Right lung (tissue), 10 donors: Measurements from ENCODE around the gene PEAK3. TPM values are rescaled to one million over a fixed set of nuclear protein-coding genes. Genes with fewer than 3 reads are reported as not detected.

Experiments
- DNase-seq, 2 donors: peaks; one replicate each; pipeline ENCODE4 v3.0.0-alpha.2; 2013
- long read RNA-seq, 8 donors: transcript quantifications; one replicate each; lab custom pipeline, GENCODE V29; 2026
- polyA plus RNA-seq, 5 donors: library from polyadenylated mRNA; unstranded; fragments of 120-200 nt; gene quantifications; one replicate each; pipeline versions ENCODE4 v1.2.1 to v1.2.3, GENCODE V29; 2013; ENCODE audit warnings: inconsistent platforms in 1 of 5, low replicate concordance in 1 of 5; ENCODE audit not compliant: insufficient read length in 5 of 5, insufficient read depth in 1 of 5

Gene PEAK3, protein sequence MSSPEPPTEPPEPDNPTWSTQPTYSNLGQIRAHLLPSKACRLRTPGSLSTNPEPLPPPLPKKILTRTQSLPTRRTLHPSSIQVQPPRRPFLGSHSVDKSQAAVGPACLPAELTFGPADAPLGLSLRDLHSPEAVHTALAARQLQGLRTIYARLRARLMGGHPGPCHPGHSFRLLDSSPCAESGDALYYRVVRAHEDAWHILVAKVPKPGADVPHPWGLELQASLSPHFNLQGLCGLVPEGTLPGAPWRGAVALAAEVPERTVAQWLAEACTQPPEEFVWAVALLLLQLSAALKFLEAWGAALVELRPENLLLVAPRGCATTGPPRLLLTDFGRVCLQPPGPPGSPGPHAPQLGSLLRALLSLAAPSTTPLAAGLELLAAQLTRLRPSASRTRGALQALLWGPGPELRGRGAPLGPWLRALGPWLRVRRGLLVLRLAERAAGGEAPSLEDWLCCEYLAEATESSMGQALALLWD
- polyA plus RNA-seq, result under 1 TPM in 4 of 5 donors, not detected in 1; 0.11 to 0.22 (median 0.18) TPM
- long read RNA-seq, donor 1, result 0 reads
- long read RNA-seq, donor 2, result 0 reads
- long read RNA-seq, donor 3, result 0 reads
- long read RNA-seq, donor 4, result 0 reads
- long read RNA-seq, donor 5, result 0 reads
- long read RNA-seq, donor 6, result 0 reads
- long read RNA-seq, donor 7, result 0 reads
- long read RNA-seq, donor 8, result 0 reads

DNA sequence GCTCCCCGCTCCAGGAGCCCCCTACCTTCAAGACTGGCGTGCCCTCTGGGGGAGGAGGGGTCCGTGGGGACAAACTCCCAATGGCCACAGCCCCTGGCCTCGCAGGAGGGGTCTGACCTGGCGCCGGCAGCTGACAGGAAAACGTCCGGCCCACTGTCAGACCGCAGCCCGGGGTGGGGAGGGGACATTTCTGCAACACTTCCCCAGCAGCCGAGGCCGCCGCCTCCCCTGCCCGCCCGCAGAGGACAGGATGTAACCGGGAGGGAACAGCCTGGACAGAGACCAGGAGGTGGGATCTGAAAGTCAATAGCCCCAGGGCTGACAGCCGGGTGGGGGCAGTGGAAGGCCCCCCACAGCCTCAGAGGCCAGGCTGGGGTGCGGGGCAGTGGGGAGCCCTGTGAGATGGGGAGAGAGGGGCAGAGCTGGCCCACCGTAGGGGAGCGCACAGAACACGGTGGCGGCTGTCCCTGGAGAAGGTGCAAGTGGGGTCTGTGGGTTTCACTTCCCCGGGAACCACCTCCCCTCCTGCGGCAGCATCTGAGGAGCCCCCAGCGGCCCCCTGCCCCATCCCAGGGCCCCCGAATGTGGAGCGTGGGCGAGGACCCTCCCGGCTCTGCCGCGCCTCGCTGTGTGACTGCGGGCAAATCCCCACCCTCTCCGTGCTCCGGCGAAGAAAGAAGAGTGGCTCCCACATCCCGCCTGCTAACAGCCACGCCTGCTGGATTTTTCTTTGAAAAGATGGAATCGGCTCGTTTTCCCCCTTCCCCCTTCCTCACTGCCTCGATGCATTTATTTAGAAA, at the start of gene PEAK3:
TSS of gene PEAK3 (minus strand) at position 114 of the 800 bp plus-strand sequence. CDS start 1,244 bp downstream, outside the sequence.
- peak in 1 of 2 donors; percentile 48 for DNase-seq

DNA sequence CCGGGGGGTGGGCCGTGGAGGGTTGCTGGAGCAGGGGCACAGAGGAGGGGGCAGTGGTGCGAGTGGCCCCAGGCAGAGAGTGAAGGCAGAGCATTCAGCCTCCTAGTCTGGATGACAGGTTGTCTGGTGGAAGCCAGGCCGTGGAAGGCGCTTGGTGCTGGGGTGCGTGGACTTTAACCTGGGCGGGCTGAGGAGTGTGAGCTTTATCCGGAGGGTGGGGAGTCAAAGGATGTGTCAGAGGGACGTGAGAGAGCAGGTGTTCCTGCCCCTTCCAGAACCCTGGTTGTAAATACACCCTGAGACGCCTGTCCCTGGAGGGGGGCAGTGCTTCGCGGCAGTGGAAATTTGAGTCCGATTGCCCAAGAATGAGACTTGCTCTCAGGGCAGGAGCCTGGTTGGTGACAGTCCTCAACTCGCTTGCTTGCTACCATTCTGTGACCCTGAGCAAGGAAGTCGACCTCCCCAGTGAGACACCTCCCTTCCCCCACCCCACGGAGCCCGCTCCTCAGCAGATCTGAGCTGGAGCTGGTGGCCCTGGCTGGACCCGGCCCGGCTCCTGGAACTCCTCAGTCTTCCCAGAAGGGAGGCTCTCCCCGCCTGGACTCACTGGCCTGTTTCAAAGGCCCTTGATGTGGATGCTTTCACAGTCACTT, 48.8 kb upstream of the PEAK3 start:
- DNase-seq, result no peak

DNA sequence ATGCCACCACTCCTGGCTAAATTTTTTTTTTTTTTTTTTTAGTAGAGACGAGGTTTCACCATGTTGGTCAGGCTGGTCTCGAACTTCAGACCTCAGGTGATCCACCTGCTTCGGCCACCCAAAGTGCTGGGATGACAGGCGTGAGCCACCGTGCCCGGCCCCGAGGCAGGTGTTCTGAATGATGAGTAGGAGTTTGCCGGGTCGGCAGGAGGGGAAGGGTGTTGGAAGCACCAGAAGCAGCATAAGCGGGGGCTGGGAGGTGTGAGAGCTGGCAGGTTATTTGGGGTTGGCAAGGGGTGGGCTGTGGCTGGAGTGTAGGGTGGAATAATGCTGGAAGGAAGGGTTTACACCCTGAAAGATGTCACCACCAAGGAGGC, 48.3 kb upstream of the PEAK3 start:
- DNase-seq, result no peak

DNA sequence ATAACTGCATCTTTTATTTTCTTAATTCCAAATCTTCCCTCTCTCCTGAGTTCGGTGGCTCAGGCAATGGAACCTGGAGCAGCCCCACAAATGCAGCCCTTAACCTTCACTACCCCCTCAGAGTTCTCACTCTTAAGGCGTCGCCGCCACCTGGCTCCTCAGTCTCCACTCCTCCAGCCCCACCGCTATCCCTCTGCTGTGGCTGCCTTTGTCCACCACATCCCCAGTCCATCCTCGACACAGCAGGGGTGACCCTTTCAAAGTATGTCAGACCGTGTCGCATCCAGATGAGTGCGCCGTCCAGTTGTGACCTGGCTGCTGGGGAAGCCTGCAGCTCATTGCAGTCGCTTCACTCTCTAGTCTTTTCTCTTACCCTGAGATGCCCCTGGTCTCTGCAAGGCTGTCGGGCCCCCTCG, 47.5 kb upstream of the PEAK3 start:
- DNase-seq, result no peak

DNA sequence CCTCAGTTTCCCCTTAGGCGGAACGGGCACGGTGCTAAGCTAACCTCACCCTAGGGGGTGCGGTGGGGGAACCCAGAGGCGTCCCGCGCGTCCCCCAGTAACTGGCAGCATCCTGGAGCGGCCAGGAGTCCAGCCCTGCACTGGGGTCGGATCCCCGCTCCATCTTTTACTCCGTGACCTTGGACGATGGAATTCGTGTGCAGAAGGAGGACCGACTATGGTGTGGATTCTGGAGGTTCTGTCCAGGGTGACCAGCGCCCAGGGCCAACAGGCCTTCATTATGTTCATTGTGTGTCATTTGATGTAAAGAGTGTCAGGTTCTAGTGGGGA, 47.1 kb upstream of the PEAK3 start:
- DNase-seq, result no peak

DNA sequence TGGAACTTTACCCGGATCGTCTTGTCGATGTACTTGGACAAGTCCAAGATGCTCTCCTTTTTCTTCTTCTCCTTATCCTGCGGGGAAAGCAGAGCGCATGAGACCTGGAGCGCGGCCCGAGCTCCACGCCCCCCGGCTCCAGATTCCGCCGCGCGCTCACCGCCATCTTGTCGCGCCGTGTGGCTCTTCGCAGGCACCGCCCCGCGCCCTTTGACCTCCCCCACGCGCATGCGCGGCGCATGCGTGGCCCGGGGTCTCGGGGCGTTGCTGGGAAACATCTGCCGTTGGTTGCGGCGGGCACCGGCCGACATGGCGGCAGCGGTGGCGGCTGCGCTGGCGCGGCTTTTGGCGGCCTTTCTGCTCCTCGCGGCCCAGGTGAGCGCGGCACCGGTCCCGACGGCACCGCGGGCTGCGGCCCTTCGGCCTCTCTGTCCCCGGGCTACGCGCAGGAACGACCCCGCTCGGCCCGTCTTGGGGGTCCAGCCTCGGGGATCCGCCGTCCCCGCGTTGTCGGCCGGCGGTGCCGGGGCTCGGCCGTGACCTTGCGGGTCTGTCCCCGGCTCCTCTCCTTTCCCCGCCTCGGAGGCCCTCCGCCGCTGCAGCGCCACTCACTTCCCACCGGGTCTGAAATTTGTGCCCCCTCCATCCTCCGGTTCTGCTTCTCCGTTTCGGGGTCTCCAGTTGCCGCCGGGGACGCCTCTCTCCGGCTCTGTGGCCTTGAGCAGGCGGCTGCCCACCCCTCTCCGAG, 46.6 kb upstream of the PEAK3 start, which contains the start of the genes LSM7 and SPPL2B:
TSS of gene LSM7 (minus strand) at position 186 of the 748 bp plus-strand sequence. CDS start at position 166, 20 bp downstream.
TSS of gene SPPL2B (plus strand) at position 284 of the 748 bp plus-strand sequence. CDS start at position 310, 26 bp downstream.
- peak; percentile 92 to 93 for DNase-seq

DNA sequence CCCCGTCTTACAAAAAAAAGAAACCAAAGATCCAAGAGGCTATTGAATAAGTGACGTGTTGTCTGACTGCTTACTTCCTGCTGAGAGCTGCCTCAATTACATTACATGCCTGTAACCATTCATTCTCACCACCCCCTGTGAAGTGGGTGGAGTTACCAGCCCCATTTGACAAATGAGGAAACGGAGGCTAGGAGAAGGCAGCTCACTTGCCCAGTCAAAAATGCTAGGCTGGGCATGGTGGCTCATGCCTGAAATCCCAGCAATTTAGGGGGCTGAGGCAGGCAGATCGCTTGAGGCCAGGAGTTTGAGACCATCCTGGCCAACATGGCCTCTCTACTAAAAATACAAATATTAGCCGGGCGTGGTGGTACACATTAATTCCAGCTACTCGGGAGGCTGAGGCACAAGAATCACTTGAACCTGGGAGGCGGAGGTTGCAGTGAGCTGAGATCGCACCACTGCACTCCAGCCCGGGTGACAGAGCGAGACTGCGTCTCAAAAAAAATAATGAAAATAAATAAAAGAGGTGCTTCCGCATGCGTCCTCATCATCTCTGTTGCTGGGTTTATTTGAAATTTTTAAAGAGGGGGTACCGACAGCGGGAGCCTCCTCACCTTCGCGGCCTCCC, 45.9 kb upstream of the PEAK3 start:
- DNase-seq, result no peak

DNA sequence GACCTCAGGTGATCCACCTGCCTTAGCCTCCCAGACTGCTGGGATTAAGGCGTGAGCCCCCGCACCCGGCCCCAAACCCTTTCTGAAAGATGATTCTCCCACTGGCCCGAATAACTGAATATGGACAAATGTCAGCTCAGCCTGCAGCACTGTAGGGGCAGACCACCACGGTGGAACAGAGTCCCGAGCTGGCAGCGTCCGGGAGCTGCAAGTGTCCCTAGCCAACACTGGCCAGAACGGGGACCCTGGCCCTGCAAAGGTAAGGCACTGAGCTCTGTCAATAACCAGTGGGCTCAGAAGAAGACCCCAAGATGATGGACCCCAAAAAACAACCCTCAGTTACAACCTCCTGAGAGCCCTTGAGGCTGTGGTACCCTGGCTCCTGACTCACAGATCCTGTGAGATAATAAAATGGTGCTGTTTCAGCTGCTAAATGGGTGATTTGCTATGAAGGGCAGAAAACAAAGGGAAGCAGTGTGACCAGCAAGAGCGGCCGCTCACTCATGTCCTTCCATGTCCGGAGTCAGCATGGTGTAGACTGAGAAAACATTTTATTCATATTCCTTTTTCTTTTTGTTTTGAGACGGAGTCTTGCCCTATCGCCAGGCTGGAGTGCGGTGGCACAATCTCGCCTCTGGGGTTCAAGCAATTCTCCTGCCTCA, 44.9 kb upstream of the PEAK3 start:
- DNase-seq, result no peak

DNA sequence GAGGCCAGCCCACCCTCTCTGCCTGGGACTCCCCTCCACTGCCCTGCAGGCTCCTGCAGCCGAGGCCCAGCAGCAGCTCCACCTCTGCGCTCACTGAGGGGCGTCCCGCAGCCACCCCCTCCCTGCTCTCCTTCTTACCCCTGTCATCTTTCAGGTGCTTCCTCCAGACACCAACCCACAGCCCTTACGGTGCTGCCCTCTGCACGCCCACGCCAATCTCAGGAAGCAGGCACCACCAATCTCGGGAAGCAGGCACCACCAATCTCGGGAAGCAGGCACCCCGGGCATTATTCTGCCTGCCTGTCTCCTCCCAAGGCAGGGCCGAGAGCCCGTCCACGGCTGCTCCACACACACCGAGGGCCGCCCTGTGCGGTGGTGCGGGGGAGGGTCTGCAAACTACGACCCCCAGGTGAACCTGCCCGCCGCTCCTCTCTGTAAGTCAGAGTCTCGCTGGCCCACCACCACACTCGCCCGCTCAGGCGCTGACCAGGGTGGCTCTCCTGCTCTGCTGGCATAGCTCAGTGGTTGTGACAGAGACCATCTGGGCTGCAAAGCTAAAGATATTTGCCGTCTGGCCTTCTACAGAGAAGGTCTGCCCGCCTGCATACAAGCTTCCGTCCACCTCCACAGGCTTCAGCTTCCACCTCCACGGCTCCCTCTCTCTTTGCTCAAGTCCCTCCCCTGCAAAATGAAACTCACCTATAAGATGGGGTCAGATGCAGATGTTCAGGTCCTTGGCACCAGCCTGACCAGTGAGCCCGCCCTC, 43.5 kb upstream of the PEAK3 start:
- DNase-seq, result no peak

DNA sequence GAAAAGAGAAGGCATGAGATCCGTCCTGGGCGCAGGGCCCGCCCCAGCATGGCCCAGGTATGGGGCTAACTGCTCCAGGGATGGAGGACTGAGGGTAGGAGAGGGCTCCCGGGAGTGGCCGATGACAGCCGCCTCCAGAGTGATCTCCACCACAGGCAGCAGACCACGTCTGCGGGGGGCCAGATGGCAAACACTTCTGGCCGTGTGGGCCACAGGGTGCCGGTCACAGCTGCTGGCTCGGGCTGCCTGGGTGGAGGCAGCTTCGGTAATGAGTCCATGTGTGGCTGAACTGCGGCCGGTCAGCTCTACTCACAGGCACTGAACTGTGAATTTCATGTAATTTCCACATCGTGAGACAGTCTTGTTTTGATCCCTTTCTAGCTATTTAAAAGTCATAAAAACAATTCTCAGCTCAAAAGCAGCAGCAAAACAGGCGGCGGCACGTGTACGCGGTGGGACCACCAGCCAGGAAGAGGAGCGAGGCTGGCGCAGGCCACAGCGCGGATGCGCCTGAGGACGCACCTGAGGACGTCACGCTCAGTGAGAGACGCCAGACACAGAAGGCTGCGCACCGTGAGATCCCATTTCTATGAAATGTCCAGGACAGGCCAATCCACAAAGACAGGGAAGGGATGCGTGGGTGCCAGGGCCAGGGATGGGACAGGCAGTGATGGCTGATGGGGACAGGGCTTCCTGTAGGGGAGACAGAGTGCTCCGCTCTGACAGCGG, 42.4 kb upstream of the PEAK3 start:
- DNase-seq, result no peak

DNA sequence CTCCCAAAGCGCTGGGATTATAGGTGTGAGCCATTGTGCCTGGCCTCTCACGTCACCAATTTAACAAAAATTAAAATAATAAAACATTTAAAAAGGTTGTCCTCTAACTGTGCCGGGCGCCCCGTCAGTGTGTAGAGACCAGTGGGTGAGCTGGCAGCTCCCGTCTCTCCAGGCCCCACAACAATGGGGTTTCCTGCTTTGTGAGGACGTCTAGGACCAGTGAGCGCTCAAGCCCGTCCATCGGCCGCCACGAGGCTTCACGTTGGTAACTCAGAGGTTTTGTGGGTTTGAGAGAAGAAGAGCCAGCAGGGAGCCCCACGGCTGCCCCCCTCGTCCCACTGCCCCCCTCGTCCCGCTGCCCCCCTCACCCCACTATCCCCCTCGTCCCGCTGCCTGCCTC, 41.7 kb upstream of the PEAK3 start:
- DNase-seq, result no peak

DNA sequence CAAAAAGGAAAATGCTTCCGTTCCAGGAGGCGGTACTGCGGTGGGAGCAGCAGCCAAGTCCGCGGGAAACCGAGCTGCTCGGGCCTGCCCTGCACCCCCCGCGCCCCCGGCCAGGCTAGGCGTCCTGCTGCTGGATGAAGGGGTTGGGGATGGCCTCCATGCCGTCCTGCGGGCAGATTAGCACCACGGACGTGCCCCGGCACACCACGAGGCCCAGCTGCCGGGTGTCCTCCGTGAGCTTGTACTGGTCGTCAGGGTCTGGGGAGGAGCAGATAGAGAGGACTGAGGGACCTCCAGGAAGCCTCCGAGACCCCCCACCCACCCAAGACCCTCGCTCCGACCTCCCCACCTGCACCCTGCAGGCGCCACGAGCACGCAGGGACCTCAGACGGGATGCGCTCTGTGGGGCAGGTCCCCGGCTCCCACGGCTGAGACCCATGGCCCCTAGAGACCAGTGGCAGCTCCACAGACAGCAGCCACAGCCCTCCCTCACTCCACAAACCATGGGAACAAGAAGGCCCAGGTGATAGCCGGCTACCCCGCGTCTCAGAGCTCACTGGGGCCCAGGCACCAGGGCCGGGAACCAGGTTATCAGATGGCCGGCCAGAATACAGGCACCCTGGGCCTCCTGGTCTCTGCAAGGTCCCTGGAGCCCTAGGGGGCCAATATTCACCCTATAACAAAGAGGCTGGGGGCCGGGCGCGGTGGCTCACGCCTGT, 39.7 kb upstream of the PEAK3 start:
- no peak for DNase-seq

DNA sequence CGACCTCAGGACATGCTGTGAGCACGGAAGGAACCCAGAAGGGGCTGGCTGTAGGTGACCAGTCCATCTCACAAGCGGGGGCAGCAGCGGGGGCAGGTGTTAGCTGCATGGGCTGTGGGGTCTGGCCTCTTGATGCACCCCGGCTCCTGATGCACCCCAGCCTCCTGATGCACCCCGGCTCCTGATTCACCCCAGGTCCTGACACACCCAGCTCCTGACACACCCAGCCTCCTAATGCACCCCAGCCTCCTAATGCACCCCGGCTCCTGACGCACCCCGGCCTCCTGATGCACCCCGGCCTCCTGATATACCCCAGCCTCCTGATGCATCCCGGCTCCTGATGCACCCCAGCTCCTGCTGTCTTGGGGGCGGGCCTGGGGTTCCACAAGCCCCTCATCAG, 39.0 kb upstream of the PEAK3 start:
- DNase-seq, result no peak

DNA sequence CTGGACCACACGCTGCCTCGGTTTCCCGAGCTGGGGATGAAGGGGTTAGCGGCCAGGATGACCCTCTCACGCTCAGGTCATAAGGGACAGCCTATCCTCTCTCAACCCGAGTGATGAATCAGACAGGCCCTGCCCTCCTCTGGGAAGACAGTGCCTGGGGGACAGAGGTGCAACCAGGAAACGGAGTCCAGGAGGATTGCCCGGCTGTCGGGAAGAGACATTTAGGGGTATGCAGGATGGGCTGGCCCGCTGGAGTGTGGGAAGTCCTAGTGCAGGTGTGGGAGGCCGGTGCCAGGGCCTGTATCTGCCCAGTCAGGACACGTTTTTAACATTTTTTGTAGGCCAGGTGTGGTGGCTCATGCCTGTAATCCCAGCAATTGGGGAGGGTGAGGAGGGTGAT, 38.1 kb upstream of the PEAK3 start:
- DNase-seq, result no peak

DNA sequence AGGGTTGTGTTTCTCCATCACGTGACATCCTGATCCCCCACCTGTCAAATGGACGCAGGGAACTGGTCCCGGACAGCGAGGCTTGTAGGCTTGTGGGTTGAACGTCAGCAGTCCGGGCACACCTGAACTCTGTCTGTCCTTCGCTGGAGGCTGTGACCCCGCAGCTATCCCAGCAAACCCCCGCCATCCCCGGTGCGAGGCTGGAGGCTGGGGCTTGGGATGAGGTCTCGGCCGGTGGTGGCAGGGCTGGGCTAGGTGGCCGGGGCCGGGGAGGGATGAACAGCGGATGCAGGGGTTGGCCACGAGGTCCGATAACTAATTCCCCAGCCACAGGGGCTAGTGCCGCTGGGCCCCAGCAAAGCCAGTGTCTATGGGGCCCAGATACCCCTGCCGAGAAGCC, 37.6 kb upstream of the PEAK3 start:
- DNase-seq, result no peak

DNA sequence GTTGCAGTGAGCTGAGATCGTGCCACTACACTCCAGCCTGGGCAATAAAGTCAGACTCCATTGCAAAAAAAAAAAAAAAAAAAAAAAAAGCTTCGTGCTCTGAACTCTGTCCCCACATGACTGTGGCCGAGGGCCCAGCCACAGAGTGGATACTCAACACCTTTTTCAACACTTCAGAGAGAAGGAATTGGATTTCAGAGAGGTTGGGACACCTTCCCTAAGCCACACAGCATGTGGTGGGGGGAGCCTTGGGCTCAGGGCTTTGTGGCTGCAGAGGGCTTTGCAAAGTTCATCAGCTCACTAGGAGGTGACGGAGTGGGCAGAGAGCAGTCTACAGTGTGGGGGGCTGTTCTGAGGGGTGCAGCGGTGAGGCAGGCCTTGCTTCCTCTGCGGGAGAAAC, 36.9 kb upstream of the PEAK3 start:
- DNase-seq, result no peak

DNA sequence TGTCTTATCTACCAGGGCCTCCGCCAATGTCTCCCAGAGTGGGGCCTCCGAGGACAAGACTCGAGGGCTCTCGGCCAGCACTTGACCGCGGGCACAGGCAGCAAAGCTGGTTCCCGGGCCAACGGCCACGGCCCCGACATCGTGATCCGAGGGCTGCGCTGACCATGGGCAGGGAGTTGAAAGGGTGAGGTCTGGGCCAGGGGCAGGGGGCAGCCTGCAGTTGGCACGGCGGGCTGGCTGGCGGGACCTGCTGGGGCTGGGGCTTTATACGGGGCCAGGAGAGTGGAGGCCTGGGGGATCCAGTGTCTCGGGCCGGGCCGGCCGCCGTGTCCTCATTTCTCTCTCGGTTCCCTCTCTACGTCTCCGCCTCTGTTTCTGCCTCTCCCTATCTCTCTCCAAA, 35.8 kb upstream of the PEAK3 start:
- no peak for DNase-seq

DNA sequence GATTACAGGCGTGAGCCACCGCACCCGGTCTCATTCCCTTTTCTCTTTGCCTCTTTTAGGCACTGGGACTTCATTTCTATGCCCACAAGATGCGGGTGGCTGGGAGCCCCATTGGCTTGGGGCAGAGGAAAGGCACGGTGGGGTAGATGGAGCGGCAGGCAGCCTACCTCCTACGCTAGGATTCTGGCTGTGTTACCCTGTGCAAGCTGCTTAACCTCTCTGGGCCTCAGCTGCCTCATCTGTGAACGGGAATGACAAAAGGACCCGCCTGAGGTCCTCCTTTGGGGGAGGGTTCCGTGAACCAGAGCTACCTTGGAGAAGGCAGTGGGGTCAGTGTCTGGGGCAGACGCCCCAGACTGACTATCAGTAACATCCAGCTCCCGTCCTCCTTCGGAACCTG, 35.3 kb upstream of the PEAK3 start:
- DNase-seq, result no peak
